ELF-1 (cell line): ENCODE results near the gene MYL7.
A peak's percentile ranks its signal among the peaks of the same experiment; 100 is the strongest.

Source experiments
- DNase-seq: peaks from one replicate; pipeline ENCODE4 v3.0.0-alpha.2; 2016; ENCODE audit warnings: low read depth, low spot score

The MYL7 gene

GRCh38 chr7:44150466-44150832 is 9.3 kb upstream of the MYL7 start:
- no peak for DNase-seq

GRCh38 chr7:44149571-44150465 is 8.7 kb upstream of the MYL7 start:
- DNase-seq: no peak

GRCh38 chr7:44148961-44149536 is 7.9 kb upstream of the MYL7 start:
- no peak for DNase-seq

- no peak for DNase-seq
These were observed 7.0 kb upstream of the MYL7 start for GRCh38 chr7:44148166-44148565.

GRCh38 chr7:44147026-44147991 is 6.2 kb upstream of the MYL7 start:
- DNase-seq: peak; percentile 79

- peak; percentile 48 for DNase-seq
These were observed 5.1 kb upstream of the MYL7 start for GRCh38 chr7:44145969-44146911.

GRCh38 chr7:44145479-44145968 is 4.4 kb upstream of the MYL7 start:
- no peak for DNase-seq

GRCh38 chr7:44144968-44145478 is 3.9 kb upstream of the MYL7 start:
- DNase-seq: no peak

- DNase-seq: no peak
These were observed 3.4 kb upstream of the MYL7 start for GRCh38 chr7:44144426-44144967.

GRCh38 chr7:44143646-44144250 is 2.6 kb upstream of the MYL7 start:
- no peak for DNase-seq

GRCh38 chr7:44142028-44142427 is 896 bp upstream of the MYL7 start:
- DNase-seq: no peak

- DNase-seq: no peak
These were observed 791 bp downstream of the MYL7 start for GRCh38 chr7:44140341-44140740.

GRCh38 chr7:44139311-44140010 is 1.7 kb downstream of the MYL7 start:
- DNase-seq: no peak

GRCh38 chr7:44138698-44139097 is 2.4 kb downstream of the MYL7 start:
- no peak for DNase-seq

- no peak for DNase-seq
These were observed 4.4 kb downstream of the MYL7 start for GRCh38 chr7:44136731-44137130.

- no peak for DNase-seq
These were observed 6.0 kb downstream of the MYL7 start for GRCh38 chr7:44134943-44135628.

GRCh38 chr7:44133295-44133694 is 7.8 kb downstream of the MYL7 start:
- no peak for DNase-seq

GRCh38 chr7:44132039-44132438 is 9.1 kb downstream of the MYL7 start:
- peak; percentile 25 for DNase-seq
